Osteocyte (in vitro differentiated cells): ENCODE data around the gene NHERF2. TPM values are rescaled to one million over a fixed set of nuclear protein-coding genes. Genes with fewer than 3 reads are reported as not detected.

ENCODE experiments used
- DNase-seq: peaks from one replicate; pipeline ENCODE4 v3.0.0; 2021; ENCODE audit warnings: mixed read lengths; ENCODE audit not compliant: unreplicated experiment; ENCODE audit errors: extremely low spot score
- H3K27ac Mint-ChIP-seq: one replicate; pipeline ENCODE4 v1.8.0; 2021; ENCODE audit warnings: mild to moderate bottlenecking, mixed read lengths; ENCODE audit not compliant: unreplicated experiment
- H3K27me3 Mint-ChIP-seq: one replicate; pipeline ENCODE4 v1.8.0; 2021; ENCODE audit warnings: mixed read lengths; ENCODE audit not compliant: unreplicated experiment
- H3K36me3 Mint-ChIP-seq: one replicate; pipeline ENCODE4 v1.8.0; 2021; ENCODE audit warnings: mixed read lengths; ENCODE audit not compliant: unreplicated experiment
- H3K4me1 Mint-ChIP-seq: one replicate; pipeline ENCODE4 v1.8.0; 2021; ENCODE audit warnings: mixed read lengths; ENCODE audit not compliant: unreplicated experiment
- H3K4me3 Mint-ChIP-seq: one replicate; pipeline ENCODE4 v1.8.0; 2021; ENCODE audit warnings: mild to moderate bottlenecking, moderate library complexity, mixed read lengths; ENCODE audit not compliant: unreplicated experiment
- H3K9me3 Mint-ChIP-seq: one replicate; pipeline ENCODE4 v1.8.0; 2021; ENCODE audit warnings: mixed read lengths; ENCODE audit not compliant: unreplicated experiment
- total RNA-seq: library from RNA; stranded (reverse); gene quantifications from 2 replicates; pipeline ENCODE4 v1.2.1, GENCODE V29; 2021
- TF ChIP-seq, protein P1 (sequence below): fragments of 200-600 bp; sonication (generic); IDR thresholded peaks from 2 replicates; pipeline ENCODE4 v1.5.0; 2021; ENCODE audit warnings: antibody characterized with exemption, mild to moderate bottlenecking, moderate library complexity

NHERF2 gene
- total RNA-seq, 1 donor from 2014 or later: 146 TPM

DNA sequence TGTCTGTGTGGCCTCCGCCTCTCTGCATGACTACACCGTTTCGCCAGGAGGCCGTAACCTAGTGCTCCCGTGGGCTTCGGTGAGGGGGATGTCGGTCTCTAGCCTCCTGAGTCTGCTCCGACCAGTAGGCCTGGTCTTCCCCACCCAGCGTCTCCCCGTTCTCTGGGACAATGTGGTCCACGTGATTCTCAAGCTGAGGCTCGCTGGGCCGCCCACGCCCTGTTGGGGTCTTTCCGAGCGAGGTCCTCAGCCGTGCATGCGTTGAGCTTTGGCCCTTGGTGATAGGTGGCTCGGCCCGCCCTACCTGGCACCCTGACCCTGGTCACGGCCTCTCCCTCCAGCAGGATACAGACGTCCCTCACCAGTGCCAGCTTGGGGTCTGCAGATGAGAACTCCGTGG, 52.0 kb downstream of the NHERF2 start:
- H3K27ac Mint-ChIP-seq: no peak overlapping the region
- TF ChIP-seq, protein P1, sequence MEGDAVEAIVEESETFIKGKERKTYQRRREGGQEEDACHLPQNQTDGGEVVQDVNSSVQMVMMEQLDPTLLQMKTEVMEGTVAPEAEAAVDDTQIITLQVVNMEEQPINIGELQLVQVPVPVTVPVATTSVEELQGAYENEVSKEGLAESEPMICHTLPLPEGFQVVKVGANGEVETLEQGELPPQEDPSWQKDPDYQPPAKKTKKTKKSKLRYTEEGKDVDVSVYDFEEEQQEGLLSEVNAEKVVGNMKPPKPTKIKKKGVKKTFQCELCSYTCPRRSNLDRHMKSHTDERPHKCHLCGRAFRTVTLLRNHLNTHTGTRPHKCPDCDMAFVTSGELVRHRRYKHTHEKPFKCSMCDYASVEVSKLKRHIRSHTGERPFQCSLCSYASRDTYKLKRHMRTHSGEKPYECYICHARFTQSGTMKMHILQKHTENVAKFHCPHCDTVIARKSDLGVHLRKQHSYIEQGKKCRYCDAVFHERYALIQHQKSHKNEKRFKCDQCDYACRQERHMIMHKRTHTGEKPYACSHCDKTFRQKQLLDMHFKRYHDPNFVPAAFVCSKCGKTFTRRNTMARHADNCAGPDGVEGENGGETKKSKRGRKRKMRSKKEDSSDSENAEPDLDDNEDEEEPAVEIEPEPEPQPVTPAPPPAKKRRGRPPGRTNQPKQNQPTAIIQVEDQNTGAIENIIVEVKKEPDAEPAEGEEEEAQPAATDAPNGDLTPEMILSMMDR: no peak
- H3K4me3 Mint-ChIP-seq: no peak overlapping the region
- H3K27me3 Mint-ChIP-seq: no peaks in the 10 kb centered on the region
- no peaks in the 10 kb centered on the region for H3K4me1 Mint-ChIP-seq
- DNase-seq: no peak
- H3K36me3 Mint-ChIP-seq: peaks cover 20% of the 10 kb centered on the region
- H3K9me3 Mint-ChIP-seq: no peaks in the 10 kb centered on the region

DNA sequence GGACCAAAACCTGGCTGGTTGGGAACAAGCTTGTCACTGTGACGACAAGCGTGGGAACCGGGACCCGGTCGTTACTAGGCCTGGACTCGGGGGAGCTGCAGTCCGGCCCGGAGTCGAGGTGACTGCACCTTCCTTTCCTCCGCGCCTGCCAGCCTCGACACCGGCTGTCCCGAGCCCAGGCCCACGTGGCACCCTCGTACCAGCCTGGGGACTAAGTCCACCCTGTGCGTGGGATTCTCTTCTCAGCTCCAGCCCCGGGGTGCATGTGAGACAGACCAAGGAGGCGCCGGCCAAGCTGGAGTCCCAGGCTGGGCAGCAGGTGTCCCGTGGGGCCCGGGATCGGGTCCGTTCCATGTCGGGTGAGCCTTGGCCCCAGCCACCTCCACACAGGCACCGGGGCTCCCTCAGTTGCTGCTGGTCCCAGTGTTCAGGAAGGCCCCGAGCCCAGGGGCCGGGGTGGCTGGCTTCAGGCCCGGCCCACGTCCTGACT, 52.7 kb downstream of the NHERF2 start:
- TF ChIP-seq, protein P1: no peak
- no peak for DNase-seq
- H3K4me3 Mint-ChIP-seq: no peak overlapping the region
- H3K9me3 Mint-ChIP-seq: no peaks in the 10 kb centered on the region
- peaks cover 20% of the 10 kb centered on the region for H3K36me3 Mint-ChIP-seq
- no peak overlapping the region for H3K27ac Mint-ChIP-seq
- no peaks in the 10 kb centered on the region for H3K4me1 Mint-ChIP-seq
- no peaks in the 10 kb centered on the region for H3K27me3 Mint-ChIP-seq

DNA sequence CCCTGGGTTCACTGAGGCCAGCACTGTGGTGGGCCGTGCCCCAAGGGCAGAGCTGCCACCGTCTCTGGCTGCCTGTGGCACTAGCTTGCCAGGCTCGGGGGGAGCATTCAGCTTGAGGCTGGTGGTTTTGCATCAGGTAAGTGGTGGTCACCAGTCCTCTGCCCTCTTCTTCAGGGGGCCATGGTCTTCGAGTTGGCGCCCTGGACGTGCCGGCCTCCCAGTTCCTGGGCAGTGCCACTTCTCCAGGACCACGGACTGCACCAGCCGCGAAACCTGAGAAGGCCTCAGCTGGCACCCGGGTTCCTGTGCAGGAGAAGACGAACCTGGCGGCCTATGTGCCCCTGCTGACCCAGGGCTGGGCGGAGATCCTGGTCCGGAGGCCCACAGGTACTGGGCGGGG, 53.3 kb downstream of the NHERF2 start:
- H3K9me3 Mint-ChIP-seq: no peaks in the 10 kb centered on the region
- peaks cover under 1% of the 10 kb centered on the region for H3K4me1 Mint-ChIP-seq
- no peak overlapping the region for H3K4me3 Mint-ChIP-seq
- H3K27me3 Mint-ChIP-seq: no peaks in the 10 kb centered on the region
- TF ChIP-seq, protein P1: no peak
- H3K27ac Mint-ChIP-seq: no peak overlapping the region
- DNase-seq: no peak
- H3K36me3 Mint-ChIP-seq: peaks cover 14% of the 10 kb centered on the region

DNA sequence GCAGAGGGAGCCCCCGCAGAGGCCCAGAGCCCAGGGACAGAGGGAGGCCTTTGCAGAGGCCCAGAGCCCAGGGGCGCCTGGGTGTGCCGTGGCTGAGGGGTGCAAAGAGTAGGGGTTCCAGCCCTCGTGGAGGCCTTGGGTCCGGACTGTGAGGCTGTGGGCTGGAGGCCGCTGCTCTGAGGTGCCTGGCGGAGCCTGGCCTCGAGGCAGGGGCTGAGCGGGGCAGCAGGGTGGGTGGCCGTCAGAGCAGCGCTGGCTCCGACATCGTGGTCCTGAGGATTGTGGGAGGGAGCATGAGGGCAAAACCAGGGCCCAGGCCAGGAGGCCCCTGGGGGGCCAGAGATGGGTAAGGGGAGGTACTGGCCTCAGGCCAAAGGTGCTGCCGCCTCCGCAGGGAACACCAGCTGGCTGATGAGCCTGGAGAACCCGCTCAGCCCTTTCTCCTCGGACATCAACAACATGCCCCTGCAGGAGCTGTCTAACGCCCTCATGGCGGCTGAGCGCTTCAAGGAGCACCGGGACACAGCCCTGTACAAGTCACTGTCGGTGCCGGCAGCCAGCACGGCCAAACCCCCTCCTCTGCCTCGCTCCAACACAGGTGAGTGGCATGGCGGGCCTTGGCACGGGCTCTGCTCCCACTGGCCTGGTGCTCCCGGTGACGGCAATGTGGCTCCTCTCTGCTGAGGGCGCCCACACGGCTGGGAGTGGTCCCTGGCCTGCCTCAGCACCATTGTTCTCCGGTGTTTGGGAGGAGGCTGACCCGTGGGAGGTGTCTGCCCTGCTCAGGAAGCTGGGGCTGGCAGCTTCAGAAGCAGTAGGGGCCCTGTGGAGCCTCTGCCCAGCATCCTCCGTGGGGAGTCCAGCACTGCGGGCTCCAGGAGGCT, 54.7 kb downstream of the NHERF2 start:
- H3K4me3 Mint-ChIP-seq: no peak overlapping the region
- peaks cover 14% of the 10 kb centered on the region for H3K36me3 Mint-ChIP-seq
- H3K27me3 Mint-ChIP-seq: no peaks in the 10 kb centered on the region
- TF ChIP-seq, protein P1: no peak
- peaks cover 8% of the 10 kb centered on the region for H3K4me1 Mint-ChIP-seq
- H3K9me3 Mint-ChIP-seq: no peaks in the 10 kb centered on the region
- DNase-seq: no peak
- H3K27ac Mint-ChIP-seq: no peak overlapping the region

DNA sequence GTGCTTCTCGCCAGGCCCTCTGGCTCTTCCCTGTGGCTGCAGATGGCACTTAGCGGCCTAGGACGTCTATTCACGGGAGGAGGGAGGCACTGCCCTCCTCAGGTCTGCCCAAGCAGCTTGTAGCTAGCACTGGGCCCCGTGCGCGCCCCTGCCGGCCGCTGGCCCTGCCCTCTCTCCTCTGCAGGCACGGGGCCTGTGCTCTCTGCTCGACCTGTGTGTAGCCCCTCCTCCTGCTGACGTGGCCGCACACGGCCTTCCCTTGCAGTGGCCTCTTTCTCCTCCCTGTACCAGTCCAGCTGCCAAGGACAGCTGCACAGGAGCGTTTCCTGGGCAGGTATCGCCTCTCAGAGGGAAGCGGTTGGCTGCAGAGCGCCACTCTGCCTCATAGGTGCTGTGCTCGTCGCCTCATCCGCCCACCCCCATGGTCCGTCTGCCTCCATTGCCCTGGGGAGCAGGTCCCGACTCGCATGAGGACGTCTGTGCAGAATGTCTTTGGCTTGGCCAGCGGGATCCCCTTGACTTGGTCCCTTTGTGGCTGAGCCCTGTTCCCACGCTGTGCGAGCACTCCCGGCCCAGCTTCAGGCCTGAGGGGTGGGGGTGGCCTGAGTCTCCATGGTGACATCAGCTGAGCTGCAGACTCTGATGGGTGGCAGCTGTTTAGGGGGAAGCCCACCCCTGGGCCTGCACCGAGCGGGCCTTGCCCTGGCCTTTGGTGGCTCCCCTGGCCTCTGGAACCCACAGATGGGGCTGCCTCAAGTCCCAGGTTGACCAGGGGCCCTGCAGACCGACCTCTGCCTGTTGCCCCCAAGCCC, 55.7 kb downstream of the NHERF2 start:
- Mint-ChIP-seq H3K9me3 (no peaks in the 10 kb centered on the region), H3K4me3 (no peak overlapping the region), H3K36me3 (peaks cover 14% of the 10 kb centered on the region), H3K27me3 (no peaks in the 10 kb centered on the region), H3K4me1 (peaks cover 8% of the 10 kb centered on the region), H3K27ac (no peak overlapping the region)
- DNase-seq: no peak
- TF ChIP-seq, protein P1: no peak
